K562 (cell line): ENCODE data around the gene CLASP1.

Experiments used
- POLR2A ChIP-seq: fragments of 450-650 bp; conservative IDR thresholded peaks from 2 replicates; pipeline ENCODE4 v1.6.1; 2016
- ZZZ3 ChIP-seq: fragments of 450-650 bp; IDR thresholded peaks from 2 replicates; pipeline ENCODE4 v1.6.1; 2016; ENCODE audit warnings: antibody characterized with exemption, mild to moderate bottlenecking, moderate library complexity

GRCh38 chr2:121696410-121696930, 47.2 kb upstream of the CLASP1 start:
- TF ChIP-seq ZZZ3 (no peak), POLR2A (no peak)
